Breast epithelium (tissue), 3 donors: Measurements from ENCODE around the gene POU5F1.

ENCODE experiments used
- POLR2A ChIP-seq: fragments of 450-650 bp; IDR thresholded peaks from one replicate; pipeline ENCODE4 v1.6.1; 2016; ENCODE audit warnings: antibody characterized with exemption, mild to moderate bottlenecking, moderate library complexity
- TF ChIP-seq, protein P1 (sequence below), 3 donors: fragments of 450-650 bp; IDR thresholded peaks; one replicate each; pipeline ENCODE4 v1.5.1; 2016 to 2017; ENCODE audit warnings: antibody characterized with exemption in 3 of 3, mild to moderate bottlenecking in 3 of 3, moderate library complexity in 3 of 3

DNA sequence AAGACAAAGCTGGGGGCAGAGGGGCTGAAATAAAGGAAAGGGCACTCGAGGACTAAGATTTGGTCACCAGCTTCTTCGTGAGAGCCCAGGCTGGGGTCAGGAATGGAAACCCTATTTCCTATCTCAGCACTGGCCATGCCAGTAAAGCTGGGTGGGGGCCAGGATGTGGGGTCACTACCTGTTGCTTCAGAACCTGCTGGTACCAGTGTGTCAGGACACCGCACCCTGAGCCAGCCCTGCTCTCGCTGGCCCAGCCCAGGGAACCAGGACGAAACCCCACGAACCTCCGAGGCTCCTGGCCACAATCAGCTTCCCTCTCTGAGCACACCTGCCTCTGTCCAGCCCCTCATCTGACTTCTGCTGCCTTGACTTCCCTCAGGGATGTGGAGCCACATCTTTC is 52.3 kb downstream of the POU5F1 start:
- TF ChIP-seq POLR2A, result no peak
- TF ChIP-seq, protein P1, sequence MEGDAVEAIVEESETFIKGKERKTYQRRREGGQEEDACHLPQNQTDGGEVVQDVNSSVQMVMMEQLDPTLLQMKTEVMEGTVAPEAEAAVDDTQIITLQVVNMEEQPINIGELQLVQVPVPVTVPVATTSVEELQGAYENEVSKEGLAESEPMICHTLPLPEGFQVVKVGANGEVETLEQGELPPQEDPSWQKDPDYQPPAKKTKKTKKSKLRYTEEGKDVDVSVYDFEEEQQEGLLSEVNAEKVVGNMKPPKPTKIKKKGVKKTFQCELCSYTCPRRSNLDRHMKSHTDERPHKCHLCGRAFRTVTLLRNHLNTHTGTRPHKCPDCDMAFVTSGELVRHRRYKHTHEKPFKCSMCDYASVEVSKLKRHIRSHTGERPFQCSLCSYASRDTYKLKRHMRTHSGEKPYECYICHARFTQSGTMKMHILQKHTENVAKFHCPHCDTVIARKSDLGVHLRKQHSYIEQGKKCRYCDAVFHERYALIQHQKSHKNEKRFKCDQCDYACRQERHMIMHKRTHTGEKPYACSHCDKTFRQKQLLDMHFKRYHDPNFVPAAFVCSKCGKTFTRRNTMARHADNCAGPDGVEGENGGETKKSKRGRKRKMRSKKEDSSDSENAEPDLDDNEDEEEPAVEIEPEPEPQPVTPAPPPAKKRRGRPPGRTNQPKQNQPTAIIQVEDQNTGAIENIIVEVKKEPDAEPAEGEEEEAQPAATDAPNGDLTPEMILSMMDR (IDR thresholded peaks at IDR 0.05), result no peak
